Activated CD8-positive, alpha-beta T cell treated with anti-CD3 and anti-CD28 coated beads, Interleukin-2, amount 10 ng/mL, durations not matched to agents 7 days and 5 days (primary cell): Measurements from ENCODE around the gene GBX1. TPM values are rescaled to one million over a fixed set of nuclear protein-coding genes. Genes with fewer than 3 reads are reported as not detected.
A peak's percentile ranks its signal among the peaks of the same experiment; 100 is the strongest.

Source experiments
- ATAC-seq: fragments of 150-1000 bp; cut with Tn5 transposase; one replicate; pipeline ENCODE4 v1.10.0; 2021; ENCODE audit warnings: moderate library complexity
- CTCF ChIA-PET: fragments of 350-600 bp; sonication (Branson Sonifier 250); formaldehyde crosslinking; loops from one replicate; lab custom pipeline; 2021; ENCODE audit warnings: antibody characterized with exemption; lab: Charles Lee
- POLR2A ChIA-PET: fragments of 350-600 bp; sonication (Branson Sonifier 250); formaldehyde crosslinking; loops from one replicate; lab custom pipeline; 2021; ENCODE audit warnings: antibody characterized with exemption; lab: Charles Lee
- DNase-seq: peaks from one replicate; pipeline ENCODE4 v3.0.0-alpha.2; 2020
- H3K27ac Mint-ChIP-seq: one replicate; pipeline ENCODE4 v1.8.0; 2021; ENCODE audit warnings: mild to moderate bottlenecking, mixed read lengths
- H3K27me3 Mint-ChIP-seq: one replicate; pipeline ENCODE4 v1.8.0; 2021; ENCODE audit warnings: low read depth, mixed read lengths
- H3K36me3 Mint-ChIP-seq: one replicate; pipeline ENCODE4 v1.8.0; 2021; ENCODE audit warnings: low read depth, mixed read lengths
- H3K4me1 Mint-ChIP-seq: one replicate; pipeline ENCODE4 v1.8.0; 2021; ENCODE audit warnings: low read depth, mixed read lengths
- H3K4me3 Mint-ChIP-seq: one replicate; pipeline ENCODE4 v1.8.0; 2021; ENCODE audit warnings: mild to moderate bottlenecking, mixed read lengths
- H3K9me3 Mint-ChIP-seq: one replicate; pipeline ENCODE4 v1.8.0; 2022; ENCODE audit warnings: mixed read lengths; ENCODE audit not compliant: insufficient read depth
- total RNA-seq, 2 experiments: library from RNA; stranded (reverse); gene quantifications; one replicate each; pipeline ENCODE4 v1.2.3, GENCODE V29; 2021

The GBX1 gene
- total RNA-seq, 2 experiments from 2014 or later: not detected

DNA sequence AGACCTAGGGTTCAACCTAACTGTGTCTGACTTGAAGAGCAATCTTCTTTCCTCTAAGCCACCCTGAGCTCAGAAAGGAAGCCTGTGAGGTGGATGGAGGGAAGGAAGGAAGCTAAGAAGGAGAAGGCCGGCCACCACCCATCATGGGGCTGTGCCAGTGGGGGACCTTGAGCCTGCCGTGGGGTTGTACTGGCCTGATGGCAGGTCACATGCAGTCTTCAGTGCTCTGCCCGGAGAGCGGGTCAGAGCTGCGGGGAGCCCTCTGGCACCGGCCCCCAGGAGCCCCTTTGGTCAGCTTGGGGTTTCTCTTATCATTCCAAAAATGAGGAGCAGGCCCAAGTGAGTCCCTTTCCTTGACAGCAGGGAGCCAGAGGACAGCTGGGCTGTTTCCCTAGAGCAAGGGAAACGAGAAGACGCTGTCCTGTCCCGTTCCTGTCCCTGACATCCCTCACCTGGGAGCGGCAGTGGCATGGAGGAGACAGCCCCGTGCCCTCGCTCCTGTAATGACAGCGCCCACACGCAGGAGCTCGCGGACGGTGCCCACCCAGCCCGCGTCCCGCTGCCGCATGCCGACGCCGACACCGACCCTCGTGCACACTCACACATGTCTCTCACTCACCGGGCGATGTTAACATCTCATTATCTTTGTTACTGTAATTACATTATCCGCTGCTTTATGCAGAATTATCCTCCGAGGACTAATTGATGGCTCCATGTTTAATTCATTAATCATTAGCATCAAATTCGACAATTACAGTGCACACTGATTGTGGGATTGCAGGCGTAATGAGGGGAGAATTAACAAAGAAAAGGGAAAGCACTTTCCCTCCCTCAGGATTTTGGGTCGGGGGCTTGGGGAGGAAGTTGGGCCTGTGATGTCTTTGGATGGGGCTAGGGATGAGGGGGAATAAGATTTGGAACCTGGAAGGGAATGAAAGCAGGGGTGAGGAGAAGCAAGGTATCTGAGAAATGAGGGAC, 31.3 kb downstream of the GBX1 start:
- POLR2A ChIA-PET: no interaction called here
- H3K27me3 Mint-ChIP-seq: no peaks in the 10 kb centered on the region
- H3K4me1 Mint-ChIP-seq: no peaks in the 10 kb centered on the region
- no peak for DNase-seq
- CTCF ChIA-PET: no interaction called here
- H3K9me3 Mint-ChIP-seq: no peaks in the 10 kb centered on the region
- H3K27ac Mint-ChIP-seq: no peak overlapping the region
- ATAC-seq: no peak
- no peaks in the 10 kb centered on the region for H3K36me3 Mint-ChIP-seq
- H3K4me3 Mint-ChIP-seq: no peak overlapping the region

DNA sequence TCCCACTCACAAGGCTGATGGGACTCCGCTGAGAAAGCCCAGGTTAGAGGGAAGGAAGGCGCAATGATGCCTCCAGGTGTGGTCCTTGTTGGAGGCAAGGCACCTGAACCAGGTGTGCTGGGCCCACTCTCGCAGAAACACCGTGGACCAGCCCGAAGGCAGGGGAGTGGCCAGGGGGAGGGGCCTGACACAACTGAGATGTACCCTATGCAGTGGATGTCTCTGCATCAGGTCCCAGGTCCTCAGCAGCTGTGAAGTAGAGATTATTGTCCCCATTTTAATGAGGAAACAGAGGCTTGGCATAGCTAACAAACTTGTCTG, 32.0 kb downstream of the GBX1 start:
- Mint-ChIP-seq H3K4me1 (no peaks in the 10 kb centered on the region), H3K27me3 (no peaks in the 10 kb centered on the region), H3K4me3 (no peak overlapping the region), H3K36me3 (no peaks in the 10 kb centered on the region), H3K27ac (no peak overlapping the region), H3K9me3 (no peaks in the 10 kb centered on the region)
- ChIA-PET CTCF (no interaction called here), POLR2A (no interaction called here)
- ATAC-seq (no peak), DNase-seq (no peak)

DNA sequence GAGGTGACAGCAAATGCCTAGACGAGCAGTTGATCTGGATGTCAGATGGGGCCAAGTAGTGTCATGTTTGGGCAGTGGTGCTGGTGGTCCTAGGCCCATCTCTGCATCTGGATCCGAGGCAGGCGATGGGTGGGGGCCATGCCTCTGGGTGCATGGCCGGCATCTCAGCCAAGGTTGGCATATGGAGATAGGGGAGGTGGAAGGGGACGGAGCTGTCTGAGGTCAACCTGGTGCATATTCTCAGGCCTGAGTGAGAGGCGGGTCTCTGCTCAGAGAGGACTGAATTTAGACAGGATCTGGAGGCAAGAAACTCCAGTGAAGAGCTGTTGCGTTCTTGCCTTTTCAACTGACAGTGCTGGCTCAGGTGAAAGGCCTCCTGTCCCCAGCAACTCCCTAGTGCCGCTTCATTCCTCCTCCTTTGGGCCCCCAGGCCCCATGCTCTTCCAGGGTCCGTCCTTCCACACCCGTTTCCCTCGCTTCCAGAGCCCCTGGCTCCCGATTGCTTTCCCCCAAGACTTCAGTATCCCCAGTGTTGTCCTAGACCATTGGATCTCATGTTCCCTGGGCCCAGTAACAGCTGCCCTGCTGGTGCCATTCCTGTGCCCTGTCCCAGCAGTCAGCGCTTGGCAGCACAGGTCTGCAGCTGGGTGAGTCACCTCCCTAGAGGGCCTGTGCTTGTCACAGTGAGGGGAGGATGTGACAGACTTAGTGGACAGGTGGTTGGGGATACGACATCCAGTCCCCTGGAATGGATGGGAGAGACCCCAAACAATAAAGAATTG, 32.6 kb downstream of the GBX1 start:
- ChIA-PET CTCF (no interaction called here), POLR2A (no interaction called here)
- ATAC-seq (no peak), DNase-seq (no peak)
- Mint-ChIP-seq H3K4me1 (peaks cover 5% of the 10 kb centered on the region), H3K9me3 (no peaks in the 10 kb centered on the region), H3K27ac (no peak overlapping the region), H3K27me3 (no peaks in the 10 kb centered on the region), H3K36me3 (no peaks in the 10 kb centered on the region), H3K4me3 (no peak overlapping the region)

DNA sequence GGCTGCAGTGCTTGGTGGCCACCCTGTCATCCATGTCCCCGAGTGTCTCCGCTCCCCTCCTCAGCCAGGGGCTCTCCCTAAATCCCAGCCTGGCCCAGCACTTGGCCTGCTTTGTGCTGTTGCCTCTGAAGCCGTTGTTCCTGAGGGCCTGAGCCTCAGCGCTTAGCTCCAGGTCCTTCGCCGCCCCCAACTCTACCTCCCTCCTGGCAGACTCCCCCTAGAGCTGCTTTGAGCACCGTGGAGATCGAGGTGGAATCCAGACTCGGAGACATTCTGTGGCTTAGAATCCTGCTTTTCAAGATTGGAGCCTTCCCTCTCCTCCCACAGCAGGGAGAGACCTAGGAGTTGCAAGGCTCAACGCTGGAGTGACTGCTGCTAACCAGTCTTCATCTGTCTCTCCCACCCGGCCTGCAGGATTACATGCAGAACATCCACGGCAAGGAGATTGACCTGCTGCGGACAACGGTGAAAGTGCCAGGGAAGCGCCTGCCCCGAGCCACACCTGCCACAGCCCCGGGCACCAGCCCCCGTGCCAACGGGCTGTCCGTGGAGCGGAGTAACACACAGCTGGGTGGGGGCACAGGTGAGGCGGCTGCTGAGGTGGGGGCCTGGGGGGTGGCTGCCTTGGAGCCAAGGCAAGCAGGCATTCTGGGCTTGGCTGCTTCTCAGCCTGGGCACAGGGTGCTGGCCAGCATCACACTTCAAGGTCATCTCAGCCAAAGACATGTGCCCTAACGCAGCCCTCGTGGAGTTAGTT, 33.3 kb downstream of the GBX1 start:
- H3K27me3 Mint-ChIP-seq: no peaks in the 10 kb centered on the region
- H3K27ac Mint-ChIP-seq: no peak overlapping the region
- ChIA-PET POLR2A (no interaction called here), CTCF (no interaction called here)
- ATAC-seq (no peak), DNase-seq (no peak)
- no peaks in the 10 kb centered on the region for H3K36me3 Mint-ChIP-seq
- H3K4me1 Mint-ChIP-seq: peaks cover 5% of the 10 kb centered on the region
- H3K9me3 Mint-ChIP-seq: no peaks in the 10 kb centered on the region
- H3K4me3 Mint-ChIP-seq: no peak overlapping the region

DNA sequence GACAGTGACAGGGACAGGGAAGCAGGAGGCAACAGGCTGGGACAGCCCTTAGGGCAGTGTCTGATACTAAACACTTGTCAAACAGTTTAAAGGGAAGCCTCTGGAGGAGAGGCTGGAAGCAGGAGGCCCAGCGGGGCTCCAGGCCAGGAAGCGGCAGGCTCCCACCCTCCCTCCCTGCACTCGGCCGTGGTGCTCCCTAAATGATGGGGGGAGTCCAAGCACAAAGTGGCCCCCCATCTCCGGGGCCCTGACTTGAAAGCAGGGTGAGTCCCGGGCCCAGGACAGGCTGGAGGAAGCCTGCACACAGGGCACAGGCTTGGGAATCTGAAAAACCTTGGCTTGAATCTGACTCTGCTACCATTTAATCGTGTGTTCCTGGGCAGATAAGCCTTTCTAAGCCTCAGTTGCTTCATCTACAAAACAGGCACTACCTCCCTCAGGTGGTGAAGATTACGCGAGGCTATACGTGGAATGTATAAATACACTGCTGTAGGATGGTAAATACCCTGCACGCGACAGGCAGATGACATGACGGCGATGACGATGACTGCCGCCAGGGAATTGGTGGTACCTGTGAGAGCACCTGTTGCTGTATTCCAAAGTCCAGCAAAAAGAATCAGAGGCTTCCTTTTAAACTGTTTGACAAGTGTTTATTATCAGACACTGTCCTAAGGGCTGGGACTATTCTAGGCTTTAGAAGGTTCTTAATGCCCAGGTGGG, 34.1 kb downstream of the GBX1 start:
- H3K4me3 Mint-ChIP-seq: no peak overlapping the region
- ATAC-seq: no peak
- peaks cover 5% of the 10 kb centered on the region for H3K4me1 Mint-ChIP-seq
- POLR2A ChIA-PET: no interaction called here
- H3K36me3 Mint-ChIP-seq: no peaks in the 10 kb centered on the region
- no peak for DNase-seq
- CTCF ChIA-PET: no interaction called here
- no peaks in the 10 kb centered on the region for H3K27me3 Mint-ChIP-seq
- no peak overlapping the region for H3K27ac Mint-ChIP-seq
- H3K9me3 Mint-ChIP-seq: no peaks in the 10 kb centered on the region

DNA sequence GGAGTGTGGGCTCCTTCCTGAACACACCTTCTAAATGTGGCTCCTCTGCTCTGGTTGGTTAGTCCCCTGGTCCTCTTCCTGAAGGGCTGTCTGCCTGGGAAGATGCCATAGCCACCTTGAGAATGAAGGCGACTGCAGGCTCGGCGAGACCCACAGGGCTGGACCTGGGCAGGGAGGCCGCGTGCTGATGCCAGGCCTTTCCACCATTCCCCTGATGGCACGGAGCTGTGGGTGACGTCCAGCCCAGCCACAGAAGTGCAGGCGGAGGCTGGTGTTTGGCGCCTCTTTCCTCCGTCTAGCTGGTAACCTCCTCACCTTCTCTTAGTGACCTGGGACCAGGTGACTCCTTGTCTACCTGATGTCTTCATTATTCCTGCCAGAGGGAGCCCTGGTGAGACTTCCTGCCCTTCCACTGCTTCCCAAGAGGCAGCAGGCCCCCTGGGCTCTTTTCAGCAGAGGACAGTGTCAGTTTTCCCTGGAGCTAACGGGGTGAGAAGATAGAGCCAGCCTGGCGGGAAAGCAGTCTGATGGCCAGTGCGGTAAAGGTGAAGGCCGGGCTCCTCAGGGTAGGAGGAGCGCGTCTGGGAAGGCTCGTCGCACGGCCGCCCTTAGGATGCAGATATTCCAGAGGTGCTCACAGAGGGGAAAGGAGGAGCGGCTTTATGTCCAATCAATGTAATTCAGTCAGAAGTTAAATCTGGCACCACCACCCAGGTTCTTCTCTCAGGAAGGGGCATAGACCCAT, 34.9 kb downstream of the GBX1 start:
- Mint-ChIP-seq H3K4me1 (peaks cover 5% of the 10 kb centered on the region), H3K27ac (no peak overlapping the region), H3K9me3 (no peaks in the 10 kb centered on the region), H3K36me3 (no peaks in the 10 kb centered on the region), H3K4me3 (no peak overlapping the region), H3K27me3 (no peaks in the 10 kb centered on the region)
- CTCF ChIA-PET: no interaction called here
- no peak for ATAC-seq
- POLR2A ChIA-PET: no interaction called here
- DNase-seq: no peak

DNA sequence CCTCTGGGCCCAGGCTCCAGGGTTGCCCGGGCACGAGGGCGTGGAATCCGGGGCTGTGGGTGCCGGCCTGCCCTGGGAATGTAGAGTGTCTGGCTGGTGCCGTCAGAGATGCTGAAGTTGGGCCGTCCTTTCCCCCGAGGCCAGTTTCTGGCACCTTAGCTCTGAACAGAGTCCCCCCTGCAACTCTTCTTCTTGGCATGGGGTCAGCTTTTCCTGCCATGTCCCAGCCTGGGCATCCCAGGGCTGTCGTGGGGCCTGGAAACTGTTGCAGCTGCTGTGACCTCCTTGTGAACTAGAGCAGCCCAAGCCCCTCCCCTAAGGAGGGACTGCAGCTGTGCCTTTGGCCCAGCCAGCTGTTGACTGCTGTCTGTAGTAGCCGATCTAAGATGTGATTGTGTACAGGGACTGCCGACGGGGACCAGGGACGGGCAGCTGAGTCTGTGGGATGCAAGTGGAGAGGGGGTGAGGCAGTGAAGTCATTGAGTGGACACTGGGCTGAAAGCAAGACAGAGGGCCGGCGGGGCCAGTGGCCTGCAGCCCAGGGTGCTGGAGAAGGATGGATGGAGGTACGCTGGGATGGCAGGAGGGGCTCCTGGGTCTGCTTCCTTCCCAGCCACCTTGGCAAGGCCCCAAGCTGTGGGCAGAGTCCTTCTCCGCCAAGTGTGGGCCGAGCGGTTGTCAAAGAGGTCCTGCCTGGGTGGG, 35.8 kb downstream of the GBX1 start:
- no peak overlapping the region for H3K27ac Mint-ChIP-seq
- H3K4me3 Mint-ChIP-seq: no peak overlapping the region
- POLR2A ChIA-PET: no interaction called here
- H3K36me3 Mint-ChIP-seq: no peaks in the 10 kb centered on the region
- ATAC-seq (no peak), DNase-seq (no peak)
- CTCF ChIA-PET: no interaction called here
- peaks cover 5% of the 10 kb centered on the region for H3K4me1 Mint-ChIP-seq
- H3K27me3 Mint-ChIP-seq: no peaks in the 10 kb centered on the region
- no peaks in the 10 kb centered on the region for H3K9me3 Mint-ChIP-seq

DNA sequence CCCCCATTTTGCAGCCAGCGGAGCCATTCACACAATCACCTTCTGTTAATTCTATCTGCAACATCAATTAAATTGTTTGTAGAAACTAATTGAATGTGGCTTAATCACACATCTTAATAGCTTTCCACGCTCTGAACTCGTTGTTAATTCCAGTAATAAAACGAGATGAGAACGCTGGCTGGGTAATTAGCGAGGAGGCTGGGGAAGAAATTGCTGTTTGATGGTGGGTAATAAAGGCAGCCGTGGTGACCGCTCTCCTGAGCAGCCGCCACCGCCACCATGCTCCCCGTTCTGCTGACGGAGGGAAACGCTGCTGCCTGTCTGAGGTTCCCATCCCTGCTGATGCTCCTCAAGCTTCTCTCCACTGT, 36.3 kb downstream of the GBX1 start:
- Mint-ChIP-seq H3K27ac (no peak overlapping the region), H3K4me1 (peaks cover 5% of the 10 kb centered on the region), H3K27me3 (no peaks in the 10 kb centered on the region), H3K36me3 (no peaks in the 10 kb centered on the region), H3K9me3 (no peaks in the 10 kb centered on the region), H3K4me3 (no peak overlapping the region)
- DNase-seq: no peak
- CTCF ChIA-PET: no interaction called here
- no peak for ATAC-seq
- POLR2A ChIA-PET: no interaction called here

DNA sequence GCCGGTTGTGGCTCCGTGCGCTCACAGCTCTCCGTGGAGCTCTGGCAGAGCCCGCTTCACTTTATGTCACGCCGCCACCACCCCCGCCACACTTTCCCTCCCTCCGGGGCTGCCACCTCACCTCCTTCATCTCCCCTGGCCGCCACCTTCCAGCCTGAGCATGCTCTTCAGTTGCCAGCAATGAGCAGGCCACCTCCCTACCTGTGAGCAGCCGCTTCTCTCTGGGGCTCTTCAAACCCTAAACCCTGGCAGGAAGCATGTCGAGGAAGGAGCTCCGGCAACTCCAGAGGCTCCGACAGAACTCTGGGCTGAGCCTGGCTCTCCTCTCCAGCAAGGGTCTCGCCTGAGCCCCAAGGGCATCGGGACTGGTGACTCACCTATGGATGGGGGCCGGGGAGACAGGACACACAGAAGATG, 36.7 kb downstream of the GBX1 start:
- POLR2A ChIA-PET: no interaction called here
- CTCF ChIA-PET: no interaction called here
- no peaks in the 10 kb centered on the region for H3K36me3 Mint-ChIP-seq
- H3K27ac Mint-ChIP-seq: no peak overlapping the region
- no peaks in the 10 kb centered on the region for H3K27me3 Mint-ChIP-seq
- no peaks in the 10 kb centered on the region for H3K9me3 Mint-ChIP-seq
- no peak for DNase-seq
- H3K4me1 Mint-ChIP-seq: peaks cover 5% of the 10 kb centered on the region
- H3K4me3 Mint-ChIP-seq: no peak overlapping the region
- no peak for ATAC-seq

DNA sequence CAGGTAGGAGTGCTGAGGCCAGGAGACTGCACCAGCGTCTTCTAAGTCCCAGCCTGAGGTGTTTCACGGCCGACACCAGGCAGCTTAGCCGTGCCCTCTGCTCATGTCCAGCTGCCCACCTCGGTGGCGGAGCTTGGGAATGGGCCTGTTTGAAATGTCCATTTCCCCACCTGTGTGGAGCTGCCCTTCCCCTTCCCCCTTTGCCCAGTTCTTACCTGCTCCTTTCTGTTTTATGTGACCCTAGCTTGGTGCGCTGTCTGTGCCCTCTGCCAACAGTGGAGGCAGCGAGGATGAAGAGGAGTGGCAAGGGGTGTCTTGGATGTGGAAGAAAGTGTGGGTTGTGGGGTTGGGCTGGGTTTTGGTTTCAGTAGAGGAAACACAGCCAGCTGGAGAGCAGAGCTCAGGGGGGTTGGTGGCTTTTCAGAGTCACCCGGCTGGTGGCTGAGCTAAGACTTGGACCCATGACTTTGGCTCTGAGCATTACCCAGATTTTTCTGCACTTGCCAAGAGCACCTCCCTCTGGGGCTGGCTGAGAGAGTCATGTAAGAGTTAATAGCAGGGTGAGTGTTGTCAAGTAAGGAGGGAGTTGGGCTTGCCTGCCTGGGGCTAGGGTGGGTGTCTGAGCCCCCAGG, 37.4 kb downstream of the GBX1 start:
- H3K9me3 Mint-ChIP-seq: no peaks in the 10 kb centered on the region
- no peak overlapping the region for H3K27ac Mint-ChIP-seq
- DNase-seq: no peak
- no peaks in the 10 kb centered on the region for H3K36me3 Mint-ChIP-seq
- ChIA-PET CTCF (interaction anchor here (0.8 kb wide), 1 partner anchor 42 kb away, joined by 3 read pairs; no protein-coding TSS in a partner anchor), POLR2A (no interaction called here)
- H3K4me3 Mint-ChIP-seq: no peak overlapping the region
- peaks cover 5% of the 10 kb centered on the region for H3K4me1 Mint-ChIP-seq
- peak; percentile 28 for ATAC-seq
- no peaks in the 10 kb centered on the region for H3K27me3 Mint-ChIP-seq
